HG03066 (cell line): ENCODE measurements around the gene FGF18.
"Not testable (repeated sequence)": the region's sequence is repeated elsewhere in the genome, so short reads cannot be mapped to it uniquely, and the experiment has no call there.

Experiments used
- ATAC-seq: cut with Tn5 transposase; IDR thresholded peaks from one replicate; pipeline ENCODE4 v1.9.1; 2021; ENCODE audit warnings: low read depth; ENCODE audit not compliant: unreplicated experiment

The FGF18 gene

DNA sequence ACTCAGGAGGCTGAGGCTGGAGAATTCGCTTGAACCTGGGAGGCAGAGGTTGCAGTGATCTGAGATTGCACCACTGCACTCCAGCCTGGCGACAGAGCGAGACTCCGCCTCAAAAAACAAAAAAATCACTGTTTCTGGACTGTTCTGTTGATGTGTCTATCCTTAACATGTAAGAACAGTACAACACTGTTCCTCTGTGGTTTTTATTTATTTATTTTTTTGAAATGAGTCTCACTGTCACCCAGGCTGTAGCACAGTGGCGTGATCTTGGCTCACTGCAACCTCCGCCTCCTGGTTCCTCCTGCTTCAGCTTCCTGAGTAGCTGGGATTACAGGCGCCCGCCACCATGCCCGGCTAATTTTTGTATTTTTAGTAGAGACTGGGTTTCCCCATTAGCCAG is 20.8 kb upstream of the FGF18 start:
- not testable (repeated sequence) for ATAC-seq

- no peak for ATAC-seq
Measured at GRCh38 chr5:171400169-171400568, 19.3 kb upstream of the FGF18 start.

- no peak for ATAC-seq
Measured at GRCh38 chr5:171401167-171401947, 18.1 kb upstream of the FGF18 start.

DNA sequence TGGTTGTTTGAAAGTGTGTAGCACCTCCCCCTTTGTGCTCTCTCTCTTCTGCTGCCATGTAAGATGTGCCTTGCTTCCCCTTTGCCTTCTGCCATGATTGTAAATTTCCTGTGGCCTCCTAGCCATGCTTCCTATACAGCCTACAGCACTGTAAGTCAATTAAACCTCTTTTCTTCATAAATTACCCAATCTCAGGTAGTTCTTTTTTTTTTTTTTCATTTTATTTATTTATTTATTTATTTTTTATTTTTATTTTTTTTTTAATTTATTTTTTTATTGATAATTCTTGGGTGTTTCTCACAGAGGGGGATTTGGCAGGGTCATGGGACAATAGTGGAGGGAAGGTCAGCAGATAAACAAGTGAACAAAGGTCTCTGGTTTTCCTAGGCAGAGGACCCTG is 16.7 kb upstream of the FGF18 start:
- ATAC-seq = not testable (repeated sequence)

- ATAC-seq = no peak
Measured at GRCh38 chr5:171405615-171406014, 13.8 kb upstream of the FGF18 start.

DNA sequence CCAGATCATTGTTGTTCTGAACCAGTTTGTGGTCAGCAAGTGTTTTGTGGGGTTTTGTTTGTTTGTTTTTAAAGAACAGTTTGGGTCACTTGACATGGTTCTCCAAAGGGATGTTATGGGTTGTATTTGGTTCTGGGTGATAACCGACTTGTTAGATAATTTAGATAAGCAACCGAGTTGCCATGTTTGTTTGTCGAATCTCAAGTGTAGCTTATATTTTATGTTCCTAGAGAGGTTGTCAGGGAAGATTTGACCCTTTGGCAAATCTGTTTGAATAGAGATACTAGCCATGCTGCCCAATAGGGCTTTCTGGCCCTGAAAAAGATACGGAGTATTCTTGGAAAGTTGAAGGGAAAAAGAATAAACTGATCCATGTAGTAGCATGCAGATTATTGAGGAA is 12.2 kb upstream of the FGF18 start:
- ATAC-seq = no peak

- no peak for ATAC-seq
Measured at GRCh38 chr5:171409164-171410136, 10.0 kb upstream of the FGF18 start.

DNA sequence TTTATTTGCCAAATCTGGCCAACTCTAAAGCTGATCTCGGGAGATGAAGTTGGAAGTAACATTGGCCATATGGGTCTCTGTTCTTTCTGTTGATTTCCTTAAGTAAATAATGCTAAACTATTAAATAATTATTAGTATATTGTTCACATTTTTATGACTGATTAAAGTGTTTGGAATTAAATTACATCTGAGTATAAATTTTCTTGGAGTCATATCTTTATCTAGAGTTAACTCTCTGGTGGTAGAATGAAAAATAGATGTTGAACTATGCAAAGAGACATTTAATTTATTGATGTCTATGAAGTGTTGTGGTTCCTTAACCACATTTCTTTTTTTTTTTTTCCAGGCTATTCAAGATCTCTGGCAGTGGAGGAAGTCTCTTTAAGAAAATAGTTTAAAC is 9.3 kb upstream of the FGF18 start:
- no peak for ATAC-seq

DNA sequence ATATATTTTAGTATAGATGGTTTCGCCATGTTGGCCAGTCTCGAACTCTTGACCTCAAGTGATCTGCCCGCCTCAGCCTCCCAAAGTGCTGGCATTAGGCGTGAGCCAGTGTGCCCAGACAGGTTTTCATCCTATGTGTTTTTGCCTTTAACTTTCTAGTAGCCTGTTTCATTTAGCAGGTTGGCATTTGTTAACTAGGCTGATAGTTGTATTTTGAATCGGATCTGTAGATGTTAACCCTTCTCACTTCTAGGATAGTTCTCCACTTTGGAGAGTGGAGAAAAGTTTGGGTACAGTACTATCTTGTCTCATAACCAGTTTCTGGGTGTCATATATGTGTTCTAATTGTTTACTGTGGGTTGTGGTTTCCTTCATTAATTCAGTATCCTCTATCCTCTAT is 7.3 kb upstream of the FGF18 start:
- no peak for ATAC-seq

GRCh38 chr5:171413153-171413910 is 6.1 kb upstream of the FGF18 start:
- no peak for ATAC-seq

DNA sequence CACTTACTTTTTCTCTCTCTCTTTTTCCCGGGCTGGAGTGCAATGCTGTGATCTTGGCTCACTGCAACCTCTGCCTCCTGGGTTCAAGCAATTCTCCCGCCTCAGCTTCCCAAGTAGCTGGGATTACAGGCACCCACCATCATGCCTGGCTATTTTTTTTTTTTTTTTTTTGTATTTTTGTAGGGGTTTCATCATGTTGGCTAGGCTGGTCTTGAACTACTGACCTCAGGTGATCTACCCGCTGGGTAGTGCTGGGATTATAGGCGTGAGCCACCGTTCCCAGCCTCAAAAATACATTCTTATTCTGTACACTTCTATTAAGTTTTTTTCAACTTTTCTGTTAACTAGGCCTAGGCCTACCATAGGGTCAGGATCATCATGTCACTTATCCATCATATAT is 5.5 kb upstream of the FGF18 start:
- ATAC-seq = not testable (repeated sequence)

- no peak for ATAC-seq
Measured at GRCh38 chr5:171415115-171415730, 4.2 kb upstream of the FGF18 start.

DNA sequence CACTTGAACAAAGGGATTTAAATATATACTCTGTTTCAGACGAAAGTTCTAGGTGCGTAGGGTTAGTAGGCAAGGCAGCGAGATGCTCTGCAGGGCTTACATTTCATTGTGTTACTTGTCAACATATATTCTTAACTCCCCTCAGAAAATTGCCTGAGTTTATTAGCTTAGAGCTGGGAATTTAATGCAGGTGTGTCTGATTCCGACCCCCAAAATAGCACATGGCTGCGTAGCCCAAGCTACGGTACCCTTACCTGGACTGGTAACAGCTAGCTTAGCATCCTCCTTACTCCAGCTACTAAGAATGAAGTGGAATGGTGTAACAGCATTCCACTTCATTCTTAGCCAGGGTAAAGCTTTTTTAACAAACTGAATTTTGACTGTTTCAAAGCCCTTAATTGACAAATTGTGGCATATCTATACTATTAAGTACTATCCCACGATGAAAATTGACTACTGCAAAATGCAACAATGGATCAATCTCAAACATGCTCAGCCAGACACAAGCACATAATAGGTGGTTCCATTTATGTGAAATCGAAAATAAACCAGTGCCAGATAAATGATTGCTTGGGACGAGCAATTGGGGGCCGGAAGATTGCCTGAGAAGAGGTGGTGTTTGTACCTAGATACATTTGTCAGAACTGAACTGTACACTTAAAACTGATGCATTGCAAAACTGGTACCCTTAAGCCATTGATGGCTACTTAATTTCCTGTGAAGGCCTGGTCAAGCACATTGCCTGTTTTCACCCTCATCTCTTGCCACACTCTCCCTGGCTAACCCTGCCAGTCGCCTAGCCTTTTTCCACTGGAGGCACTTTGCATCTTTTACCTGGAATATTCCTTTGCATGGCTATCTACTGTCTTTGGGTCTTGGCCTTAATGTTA is 3.0 kb upstream of the FGF18 start:
- ATAC-seq = no peak

GRCh38 chr5:171418316-171418981 is 998 bp upstream of the FGF18 start:
- peak; percentile 68 for ATAC-seq

GRCh38 chr5:171419688-171420430 is 412 bp downstream of the FGF18 start:
- no peak for ATAC-seq

DNA sequence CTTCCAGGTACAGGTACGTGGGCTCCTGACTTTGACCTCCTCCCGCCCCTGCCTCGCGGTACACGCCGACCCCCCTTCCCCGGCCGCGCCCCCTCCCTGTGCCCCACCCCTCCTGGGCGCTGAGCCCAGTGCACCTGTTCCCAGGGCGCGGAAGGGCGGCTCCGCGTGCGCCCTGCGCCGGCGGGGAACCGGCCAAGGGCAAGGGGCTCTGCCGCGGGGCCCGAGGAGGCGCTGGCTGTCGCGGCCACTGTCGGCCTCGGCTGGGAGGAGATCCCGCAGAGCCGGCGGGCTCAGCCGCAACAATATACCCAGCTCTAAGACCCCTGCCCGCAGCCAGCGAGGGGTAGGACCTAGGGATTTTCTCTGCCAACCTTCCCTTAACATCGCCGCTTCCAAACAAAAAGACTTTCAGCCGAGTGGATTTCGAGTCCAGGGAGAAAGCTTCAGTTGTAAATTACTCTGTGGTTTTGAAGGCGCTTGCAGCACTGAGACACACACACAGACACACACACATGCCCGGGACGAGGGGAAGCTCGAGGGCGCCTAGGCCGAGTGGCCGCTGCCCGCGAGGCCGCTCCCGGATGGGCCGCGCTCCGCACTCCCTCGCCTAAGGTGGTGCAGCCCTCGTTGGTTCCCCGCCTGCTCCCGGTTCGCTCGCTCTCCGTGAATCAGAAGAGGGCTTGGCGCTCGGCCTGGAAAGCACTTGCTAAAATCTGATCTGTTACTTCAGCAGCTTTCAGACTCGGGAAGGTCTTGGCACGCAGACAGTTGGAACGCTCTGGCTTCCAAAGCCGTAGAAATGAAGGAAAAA is 1.2 kb downstream of the FGF18 start:
- no peak for ATAC-seq
